Measurements from ENCODE around the gene CFAP97D2.
A peak's percentile ranks its signal among the peaks of the same experiment; 100 is the strongest.

The CFAP97D2 gene

GRCh38 chr13:114179087-114179658 is at the start of gene CFAP97D2:
Gene CFAP97D2 (plus strand): TSS chr13:114179257. CDS start chr13:114179331, 74 bp downstream.
- CTCF ChIA-PET = interaction anchor here (0.8 kb wide), 1 partner anchor 14 kb away, joined by 3 read pairs; no protein-coding TSS in a partner anchor
- POLR2A ChIA-PET = no interaction called here
- no peak for DNase-seq (ENCODE audit: extremely low spot score)
- no peak for TF ChIP-seq CTCF (IDR thresholded peaks at IDR 0.05; ENCODE audit: control extremely low read depth, extremely low read depth, low read depth, missing control alignments)

- no peak for DNase-seq (ENCODE audit: extremely low spot score)
- CTCF ChIA-PET = interaction anchor here (1.4 kb wide), 1 partner anchor 8 kb away, joined by 4 read pairs; no protein-coding TSS in a partner anchor
- POLR2A ChIA-PET = no interaction called here
- no peak for TF ChIP-seq CTCF (IDR thresholded peaks at IDR 0.05; ENCODE audit: control extremely low read depth, extremely low read depth, low read depth, missing control alignments)
Observed at GRCh38 chr13:114129649-114130062, 49.4 kb upstream of the CFAP97D2 start.

GRCh38 chr13:114130131-114130836 is 48.8 kb upstream of the CFAP97D2 start:
- no peak for TF ChIP-seq CTCF (IDR thresholded peaks at IDR 0.05; ENCODE audit: control extremely low read depth, extremely low read depth, low read depth, missing control alignments)
- ChIA-PET CTCF (interaction anchor here (0.9 to 1.5 kb wide), 4 partner anchors 9 to 18 kb away, joined by 3 to 5 read pairs (median 4); no protein-coding TSS in a partner anchor), POLR2A (no interaction called here)
- DNase-seq (ENCODE audit: extremely low spot score) = no peak

GRCh38 chr13:114130837-114131582 is 48.0 kb upstream of the CFAP97D2 start:
- no peak for TF ChIP-seq CTCF (IDR thresholded peaks at IDR 0.05; ENCODE audit: control extremely low read depth, extremely low read depth, low read depth, missing control alignments)
- CTCF ChIA-PET = interaction anchor here (0.9 to 1.5 kb wide), 4 partner anchors 12 to 63 kb away, joined by 3 to 5 read pairs (median 3); no protein-coding TSS in a partner anchor
- POLR2A ChIA-PET = no interaction called here
- DNase-seq (ENCODE audit: extremely low spot score) = peak; percentile 62

GRCh38 chr13:114131583-114132418 is 47.3 kb upstream of the CFAP97D2 start:
- CTCF ChIA-PET = interaction anchor here (0.9 to 1.5 kb wide), 4 partner anchors 11 to 64 kb away, joined by 3 to 5 read pairs (median 3); no protein-coding TSS in a partner anchor
- TF ChIP-seq CTCF (IDR thresholded peaks at IDR 0.05; ENCODE audit: control extremely low read depth, extremely low read depth, low read depth, missing control alignments) = no peak
- POLR2A ChIA-PET = no interaction called here
- DNase-seq (ENCODE audit: extremely low spot score) = no peak
